Prostate gland (tissue), 2 donors: ENCODE results near the gene AKT3. TPM values are rescaled to one million over a fixed set of nuclear protein-coding genes. Genes with fewer than 3 reads are reported as not detected.

Source experiments
- DNase-seq: peaks from one replicate; pipeline ENCODE4 v3.0.0-alpha.2; 2019; ENCODE audit warnings: low spot score
- H3K27ac ChIP-seq, 2 donors: fragments of 200-600 bp; sonication (generic); 2 replicates each; pipeline ENCODE4 v1.5.1; 2017 to 2019
- H3K27me3 ChIP-seq: fragments of 200-600 bp; sonication (generic); replicated peaks from 2 replicates; pipeline ENCODE4 v1.5.1; 2019; ENCODE audit not compliant: insufficient read depth
- H3K36me3 ChIP-seq, 2 donors: fragments of 200-600 bp; sonication (generic); 1 replicate in 1 of 2; 2 replicates in 1 of 2; pipeline versions ENCODE4 v1.5.1 to v1.8.1; 2017 to 2019
- H3K4me1 ChIP-seq: fragments of 200-600 bp; sonication (generic); replicated peaks from 2 replicates; pipeline ENCODE4 v1.5.1; 2019
- H3K4me3 ChIP-seq, 2 donors: fragments of 200-600 bp; sonication (generic); 2 replicates each; pipeline ENCODE4 v1.5.1; 2017 to 2019
- H3K9me3 ChIP-seq: fragments of 200-600 bp; sonication (generic); 2 replicates; pipeline ENCODE4 v1.5.1; 2017
- POLR2A ChIP-seq: fragments of 450-650 bp; IDR thresholded peaks from one replicate; pipeline ENCODE4 v1.6.1; 2016; ENCODE audit warnings: antibody characterized with exemption, mild to moderate bottlenecking
- POLR2AphosphoS5 ChIP-seq: sonication (generic); formaldehyde crosslinking; IDR thresholded peaks from one replicate; pipeline ENCODE4 v1.6.1; 2017; ENCODE audit warnings: antibody characterized with exemption
- WGBS: methylation state at CpG from one replicate; pipeline ENCODE4 v1.1.5; 2018; 5-methylcytosine and 5-hydroxymethylcytosine counted together
- intact Hi-C: fragments of 100-400 bp; cut with DNase I; formaldehyde crosslinking; loops from one replicate; pipeline ENCODE4 v1.14.2; 2022
- total RNA-seq, 2 donors: library from RNA; depleted of rRNA; stranded (reverse); fragments of >200 nt; gene quantifications; one replicate each; pipeline ENCODE4 v1.1.0, GENCODE V29; 2016
- TF ChIP-seq, protein P1 (sequence below), 4 experiments: fragments of 200-600 bp in 2 of 4; fragments of 450-650 bp in 2 of 4; sonication (generic) in 2 of 4; IDR thresholded peaks; 1 replicate in 3 of 4; 2 replicates in 1 of 4; pipeline ENCODE4 v1.5.1; 2016 to 2019; ENCODE audit warnings: antibody characterized with exemption in 4 of 4, mild to moderate bottlenecking in 2 of 4, moderate library complexity in 2 of 4

AKT3 gene
- total RNA-seq, 2 donors from 2014 or later, result 40.7 to 62.7 TPM

DNA sequence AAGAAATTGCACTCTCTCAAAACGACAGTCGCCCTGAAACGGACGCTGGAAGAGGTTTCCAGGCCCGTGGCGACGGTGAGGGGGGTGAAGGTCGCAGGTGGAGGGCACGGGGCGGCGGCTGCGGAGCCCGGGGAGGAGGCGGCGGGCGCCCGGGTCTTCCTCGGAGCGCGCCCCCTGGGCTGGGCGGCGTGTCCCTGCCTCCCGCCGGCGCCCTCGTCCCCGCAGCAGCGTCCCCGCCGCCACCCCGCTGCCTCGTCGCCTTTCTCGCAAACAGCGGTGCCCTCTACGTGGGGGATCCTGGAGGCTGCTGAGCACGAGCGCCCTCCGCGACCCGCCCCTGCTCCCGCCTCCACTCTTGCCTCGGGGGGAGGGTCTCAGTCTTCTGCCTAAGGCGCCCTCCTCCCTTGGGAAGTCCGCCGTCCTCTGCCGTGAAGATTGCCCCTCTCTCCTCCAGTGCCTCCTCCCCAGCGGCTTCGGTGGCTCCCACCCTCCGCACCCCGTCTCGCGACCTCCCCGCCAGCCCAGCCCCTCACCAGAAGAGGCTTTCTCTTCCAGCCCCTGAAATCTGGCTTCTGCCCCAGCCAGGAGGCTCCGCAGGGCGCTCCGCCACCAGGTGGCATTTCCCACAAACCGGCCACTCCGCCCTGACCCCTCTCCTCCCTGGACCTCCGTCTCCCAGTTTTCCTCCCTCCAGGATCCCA, 366.8 kb downstream of the AKT3 start:
- Histone ChIP-seq H3K4me3 (peak overlapping the region; percentile 40 to 48), H3K36me3 (no peaks in the 10 kb centered on the region), H3K27ac (no peak overlapping the region), H3K4me1 (no peaks in the 10 kb centered on the region), H3K27me3 (no peaks in the 10 kb centered on the region), H3K9me3 (no peaks in the 10 kb centered on the region)
- intact Hi-C loops, result loop anchor here (5.0 to 10.0 kb wide), 2 partner anchors 264 to 372 kb away; partner anchors contain the start of gene AKT3
- DNase-seq, result no peak
- TF ChIP-seq POLR2AphosphoS5, result no peak
- TF ChIP-seq, protein P1, sequence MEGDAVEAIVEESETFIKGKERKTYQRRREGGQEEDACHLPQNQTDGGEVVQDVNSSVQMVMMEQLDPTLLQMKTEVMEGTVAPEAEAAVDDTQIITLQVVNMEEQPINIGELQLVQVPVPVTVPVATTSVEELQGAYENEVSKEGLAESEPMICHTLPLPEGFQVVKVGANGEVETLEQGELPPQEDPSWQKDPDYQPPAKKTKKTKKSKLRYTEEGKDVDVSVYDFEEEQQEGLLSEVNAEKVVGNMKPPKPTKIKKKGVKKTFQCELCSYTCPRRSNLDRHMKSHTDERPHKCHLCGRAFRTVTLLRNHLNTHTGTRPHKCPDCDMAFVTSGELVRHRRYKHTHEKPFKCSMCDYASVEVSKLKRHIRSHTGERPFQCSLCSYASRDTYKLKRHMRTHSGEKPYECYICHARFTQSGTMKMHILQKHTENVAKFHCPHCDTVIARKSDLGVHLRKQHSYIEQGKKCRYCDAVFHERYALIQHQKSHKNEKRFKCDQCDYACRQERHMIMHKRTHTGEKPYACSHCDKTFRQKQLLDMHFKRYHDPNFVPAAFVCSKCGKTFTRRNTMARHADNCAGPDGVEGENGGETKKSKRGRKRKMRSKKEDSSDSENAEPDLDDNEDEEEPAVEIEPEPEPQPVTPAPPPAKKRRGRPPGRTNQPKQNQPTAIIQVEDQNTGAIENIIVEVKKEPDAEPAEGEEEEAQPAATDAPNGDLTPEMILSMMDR (IDR thresholded peaks at IDR 0.05), result peak in 3 of 4 experiments; percentile 35 to 47 (median 40)
- WGBS, result 10% methylated on average over 51 of the region's 60 CpGs

DNA sequence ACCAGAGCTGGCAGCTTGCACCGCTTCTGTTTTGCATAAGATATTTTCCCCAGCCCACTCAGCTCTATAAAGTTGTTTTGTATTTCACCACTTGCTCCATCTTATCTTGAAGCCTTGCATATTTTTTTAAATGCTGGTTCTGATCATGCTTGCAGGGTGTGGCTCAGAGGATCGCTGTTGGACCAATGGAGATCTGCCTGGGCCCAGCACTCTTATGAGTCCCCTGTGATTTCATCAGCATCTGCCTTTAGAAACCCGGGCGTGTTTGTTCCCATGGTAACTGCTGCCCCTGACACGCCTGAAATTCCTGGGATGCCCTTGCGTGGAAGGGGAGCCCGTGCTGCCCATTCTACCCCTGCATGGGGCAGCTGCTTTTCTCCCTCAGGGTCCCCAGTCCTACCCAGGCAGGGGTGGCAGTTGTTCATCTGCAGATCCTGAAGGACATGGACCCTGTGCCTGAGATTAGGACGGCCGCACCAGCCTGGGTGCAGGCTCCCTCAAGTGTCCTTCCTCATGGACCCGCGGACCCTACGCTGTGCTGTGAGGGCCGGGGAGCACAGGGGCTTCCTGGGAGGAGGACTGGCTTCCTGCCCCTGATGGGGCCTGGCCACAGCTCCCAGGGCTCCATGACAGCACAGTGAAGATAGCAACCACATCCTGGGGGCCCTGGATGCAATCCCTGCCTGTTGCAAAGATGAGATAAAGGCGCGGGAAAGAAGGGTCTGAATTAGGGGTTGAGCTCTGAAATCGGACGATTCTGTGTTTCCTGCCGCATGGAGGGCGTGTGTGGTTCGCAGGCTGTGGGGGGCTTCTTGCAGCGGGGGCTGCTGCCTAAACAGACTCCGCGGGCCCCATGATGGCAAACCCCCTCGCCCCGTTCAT, 367.7 kb downstream of the AKT3 start:
- Histone ChIP-seq H3K4me3 (peak overlapping the region; percentile 40 to 48), H3K36me3 (no peaks in the 10 kb centered on the region), H3K27ac (no peak overlapping the region), H3K9me3 (no peaks in the 10 kb centered on the region), H3K4me1 (no peaks in the 10 kb centered on the region), H3K27me3 (no peaks in the 10 kb centered on the region)
- no peak for DNase-seq
- TF ChIP-seq, protein P1 (IDR thresholded peaks at IDR 0.05), result no peak
- TF ChIP-seq POLR2A, result no peak
- no peak for TF ChIP-seq POLR2AphosphoS5
- 40% methylated on average over 25 of the region's 25 CpGs for WGBS
- intact Hi-C loops, result loop anchor here (5.0 to 10.0 kb wide), 2 partner anchors 265 to 372 kb away; partner anchors contain the start of gene AKT3

DNA sequence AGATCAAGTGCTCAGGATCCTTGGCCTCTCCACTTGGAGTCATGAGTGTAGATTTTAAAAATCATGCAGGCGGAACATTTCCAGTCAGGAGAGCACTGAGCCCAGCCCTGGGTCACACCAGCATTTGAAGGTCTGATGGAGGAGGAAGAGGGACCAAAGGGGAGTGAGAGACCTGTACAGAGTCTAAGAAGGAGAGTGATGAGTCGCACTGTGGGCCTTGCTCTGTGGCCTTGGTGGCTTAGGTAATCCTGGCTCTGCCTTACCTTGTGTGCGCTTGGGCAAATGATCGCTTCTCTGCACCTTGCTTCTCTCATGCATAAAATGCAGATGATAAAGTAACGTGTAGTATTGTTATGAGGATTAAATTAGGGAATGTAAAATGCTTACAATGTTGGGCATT, 368.9 kb downstream of the AKT3 start:
- intact Hi-C loops, result loop anchor here (5.0 to 10.0 kb wide), 2 partner anchors 266 to 374 kb away; partner anchors contain the start of gene AKT3
- 100% methylated on average over 5 of the region's 5 CpGs for WGBS
- TF ChIP-seq POLR2AphosphoS5 (no peak), POLR2A (no peak)
- TF ChIP-seq, protein P1 (IDR thresholded peaks at IDR 0.05), result no peak

DNA sequence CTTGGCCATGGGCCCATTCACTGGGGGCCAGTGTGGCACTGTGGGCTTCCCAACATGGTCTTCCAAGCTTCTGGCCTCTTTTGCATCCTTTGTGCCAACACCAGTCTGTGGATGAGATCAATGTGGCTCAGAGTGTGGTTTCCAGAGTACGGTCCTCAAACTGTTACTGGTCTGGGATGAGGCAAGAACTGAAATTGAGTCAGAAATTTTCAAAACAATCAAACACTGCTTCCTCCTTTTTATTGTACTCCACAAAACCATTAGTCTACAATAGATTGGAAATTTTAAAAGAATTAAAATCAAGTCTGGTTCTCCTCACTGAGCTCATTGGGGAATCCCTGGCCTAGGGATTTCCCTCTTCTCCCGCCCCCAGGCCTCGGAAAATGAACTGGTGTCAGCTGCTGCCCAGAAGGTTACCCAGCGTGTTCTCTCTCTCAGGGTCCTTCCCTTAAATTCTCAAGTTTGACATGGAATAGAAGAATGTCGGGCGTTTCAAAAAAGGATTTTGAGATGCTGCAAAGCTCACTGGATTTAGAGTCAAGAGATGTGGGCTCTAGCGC, 372.2 kb downstream of the AKT3 start:
- WGBS, result 92% methylated on average over 7 of the region's 7 CpGs
- no peak for DNase-seq
- H3K9me3 ChIP-seq, result no peaks in the 10 kb centered on the region
- H3K4me3 ChIP-seq, result no peak overlapping the region
- intact Hi-C loops, result no loop called here
- H3K27ac ChIP-seq, result no peak overlapping the region
- TF ChIP-seq, protein P1 (IDR thresholded peaks at IDR 0.05), result no peak
- TF ChIP-seq POLR2A, result no peak
- no peak for TF ChIP-seq POLR2AphosphoS5
- peaks cover 4% of the 10 kb centered on the region for H3K4me1 ChIP-seq
- no peaks in the 10 kb centered on the region for H3K36me3 ChIP-seq
- H3K27me3 ChIP-seq, result no peaks in the 10 kb centered on the region

More for the DNA sequence above, 368.9 kb downstream of the AKT3 start:
- Histone ChIP-seq H3K36me3 (no peaks in the 10 kb centered on the region), H3K4me3 (no peak overlapping the region), H3K27me3 (no peaks in the 10 kb centered on the region), H3K4me1 (no peaks in the 10 kb centered on the region), H3K9me3 (no peaks in the 10 kb centered on the region), H3K27ac (no peak overlapping the region)
- DNase-seq, result no peak
